ENCODE measurements around the gene ALG12.

ALG12 gene

DNA sequence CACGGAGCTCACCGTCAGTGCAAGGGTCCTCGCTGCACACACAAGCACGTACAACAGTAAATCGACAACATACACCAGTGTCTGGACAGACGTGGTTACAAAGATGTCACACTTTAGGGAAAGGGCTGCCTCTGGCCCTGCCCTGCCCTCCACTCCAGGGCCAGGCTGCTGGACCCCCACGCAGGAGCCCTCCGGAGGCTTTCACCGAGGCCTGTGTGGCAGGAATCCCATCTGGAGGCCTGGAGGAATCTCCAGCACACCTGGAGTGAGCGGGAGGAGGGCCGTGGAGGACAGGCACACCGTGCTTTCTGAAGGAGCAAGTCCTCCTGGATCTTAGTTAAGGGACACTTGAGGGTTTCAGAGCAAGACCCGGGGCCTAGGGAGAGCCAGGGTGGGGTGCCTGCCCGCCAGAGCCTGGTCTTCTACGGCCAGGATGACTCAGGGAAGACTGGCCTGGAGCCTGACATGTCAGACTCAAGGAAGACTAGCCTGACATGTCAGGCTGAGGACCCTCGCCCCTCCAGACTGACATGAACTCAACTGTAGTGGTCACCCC is 40.2 kb upstream of the ALG12 start:
- no peak for DNase-seq (ENCODE audit: low read depth, low spot score)

DNA sequence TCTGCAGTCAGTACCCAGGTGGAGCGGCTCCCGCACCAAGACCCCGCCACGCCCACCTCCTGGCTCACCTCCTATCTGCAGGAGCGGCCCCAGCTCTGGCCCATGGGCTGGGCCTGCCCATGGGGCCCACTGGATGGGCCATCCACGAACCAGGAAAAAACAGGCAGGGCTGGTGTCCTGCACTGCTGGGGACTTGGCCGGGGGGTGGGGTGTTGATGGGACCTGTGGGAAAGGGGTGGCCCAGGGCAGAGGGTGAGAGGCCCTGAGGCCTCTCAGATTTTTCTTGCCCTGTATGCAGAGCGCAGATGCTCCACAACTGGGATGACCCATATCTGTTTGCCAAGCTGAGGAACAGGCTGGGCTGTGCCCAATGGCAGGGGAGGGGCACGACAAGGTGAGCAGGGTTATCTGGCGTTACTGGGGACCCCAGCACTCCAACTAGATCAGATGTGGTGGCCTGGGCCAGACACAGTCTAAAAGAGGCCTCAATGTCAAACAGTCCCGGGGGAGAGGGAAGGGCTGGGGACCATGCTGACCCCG is 39.7 kb upstream of the ALG12 start:
- no peak for DNase-seq (ENCODE audit: low read depth, low spot score)

DNA sequence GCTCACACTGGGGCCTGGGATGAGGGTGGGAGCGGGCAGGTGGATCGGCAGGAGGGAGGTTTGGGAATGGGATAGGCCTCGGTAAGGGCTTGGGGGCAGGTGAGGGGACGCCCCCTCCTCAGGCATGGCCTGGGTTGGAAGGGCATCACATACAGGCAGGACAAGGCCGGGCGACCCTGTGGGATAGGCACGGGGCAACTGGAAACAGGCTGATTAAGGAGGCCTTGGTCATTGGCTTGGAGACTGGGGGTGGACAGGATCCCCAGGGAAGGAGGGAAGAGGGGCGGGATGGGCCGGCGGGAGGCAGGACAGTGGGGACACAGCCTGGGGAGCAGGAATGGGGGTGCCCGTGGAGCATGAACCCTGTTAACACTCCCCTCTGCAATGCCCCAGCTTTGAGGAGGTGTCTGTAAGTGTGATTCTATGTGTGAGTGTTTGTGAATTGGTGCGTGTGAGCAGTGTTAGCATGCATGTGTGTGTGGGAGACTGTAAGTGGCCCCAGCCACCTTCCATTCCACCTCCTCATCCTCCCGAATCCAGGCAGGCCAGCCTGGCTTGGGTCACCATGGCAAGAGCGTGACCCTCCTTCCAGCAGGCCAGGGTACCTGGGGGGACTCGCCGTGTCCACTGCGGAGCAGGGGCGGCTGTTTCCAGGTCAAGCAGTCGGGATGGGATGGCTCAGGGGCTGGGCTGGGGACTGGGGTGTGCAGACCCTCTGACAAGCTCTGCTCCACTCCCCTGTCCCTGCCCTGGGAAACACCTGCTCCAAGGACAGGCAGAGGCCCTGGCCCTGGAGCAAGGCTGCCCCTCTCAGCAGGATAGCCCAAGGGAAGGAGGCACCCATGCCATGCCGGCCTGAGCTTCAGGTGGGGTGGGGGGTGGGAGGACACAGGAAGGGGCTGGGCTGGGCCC is 38.9 kb upstream of the ALG12 start:
- no peak for DNase-seq (ENCODE audit: low read depth, low spot score)

DNA sequence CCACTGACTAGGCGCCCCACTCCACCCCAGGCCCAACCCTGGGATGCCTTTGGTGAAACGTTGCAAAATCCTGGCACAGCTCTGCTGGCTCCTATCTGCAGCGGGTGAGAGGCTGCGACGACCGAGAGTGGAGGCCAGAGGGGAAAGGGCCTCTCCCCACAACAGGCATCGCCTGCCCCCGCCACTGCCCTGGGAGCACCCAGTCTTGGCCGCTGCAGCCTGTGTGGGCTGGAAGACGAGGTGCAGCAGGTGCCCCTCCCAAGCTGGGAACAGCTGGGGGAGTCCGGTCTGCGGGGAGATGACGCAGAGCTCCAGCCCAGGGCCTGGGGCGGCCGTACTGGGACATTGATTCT is 38.2 kb upstream of the ALG12 start:
- DNase-seq (ENCODE audit: low read depth, low spot score) = no peak

DNA sequence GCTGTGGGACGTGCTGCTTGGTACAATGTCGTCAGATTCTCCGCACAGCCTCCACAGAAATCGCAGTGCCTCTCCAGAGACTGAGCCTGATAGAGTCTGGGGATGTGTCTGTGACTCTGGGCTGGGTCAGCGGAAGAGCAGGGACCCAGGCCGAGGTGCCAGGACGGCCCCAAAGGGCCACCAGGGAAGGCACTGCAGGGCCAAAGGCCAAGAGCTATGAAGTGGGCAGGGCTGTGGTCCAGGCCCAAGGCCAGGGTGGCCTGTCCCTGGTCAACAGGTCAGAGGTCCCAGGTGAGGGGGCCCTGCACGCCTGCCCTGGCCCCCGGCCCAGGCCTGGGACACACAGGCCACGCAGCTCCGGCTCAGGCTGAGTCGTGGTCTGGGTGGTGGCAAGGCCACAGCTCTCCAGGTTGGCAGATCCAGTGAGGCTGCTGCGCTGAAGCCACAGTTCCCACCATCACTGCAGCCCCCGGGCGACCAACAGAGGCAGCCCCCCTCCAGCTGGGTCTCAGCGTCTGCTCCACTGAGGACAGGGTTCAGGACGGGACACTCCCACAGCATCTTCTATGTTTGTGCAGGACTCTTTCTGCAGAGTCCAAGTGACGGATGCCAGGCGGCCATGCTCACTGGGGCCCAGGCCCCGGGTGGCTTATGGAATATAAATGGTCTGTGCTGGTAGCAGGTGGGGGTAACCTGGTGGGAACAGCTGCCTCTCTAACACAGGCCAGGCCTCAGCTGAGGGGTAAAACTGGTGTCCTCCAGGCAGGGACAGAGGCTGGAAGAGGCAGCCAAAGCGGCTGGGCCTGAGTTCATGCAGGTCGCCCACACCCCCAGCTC is 37.6 kb upstream of the ALG12 start:
- DNase-seq (ENCODE audit: low read depth, low spot score) = no peak

DNA sequence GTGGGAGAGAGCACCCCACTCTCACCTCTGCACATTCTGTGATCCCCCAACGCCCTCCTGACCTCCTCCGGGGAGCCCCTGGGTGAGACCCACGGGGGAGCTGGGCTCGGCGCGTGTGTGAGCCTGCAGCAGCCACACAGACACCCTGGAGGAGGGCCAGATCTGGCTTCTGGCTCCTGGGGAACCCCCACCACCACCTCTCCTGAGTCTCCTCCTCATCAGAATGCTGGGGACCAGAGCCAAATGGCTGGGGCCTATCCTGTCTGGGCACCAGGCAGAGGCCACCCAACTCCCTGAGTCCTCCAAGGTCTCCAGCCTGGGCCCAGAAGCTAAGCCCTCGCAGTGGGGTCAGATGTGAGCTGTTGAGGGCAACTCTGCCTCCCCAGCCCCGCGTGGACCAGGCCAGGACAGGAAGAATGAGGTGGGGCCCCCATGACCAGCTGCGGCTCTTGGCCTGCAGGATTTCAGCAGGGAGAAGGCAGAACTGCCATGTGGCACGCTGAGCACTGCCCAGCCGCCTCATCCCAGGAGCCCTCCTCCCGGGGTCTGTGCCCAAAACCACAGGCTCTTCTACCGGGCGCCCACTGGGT is 36.8 kb upstream of the ALG12 start:
- DNase-seq (ENCODE audit: low read depth, low spot score) = no peak

DNA sequence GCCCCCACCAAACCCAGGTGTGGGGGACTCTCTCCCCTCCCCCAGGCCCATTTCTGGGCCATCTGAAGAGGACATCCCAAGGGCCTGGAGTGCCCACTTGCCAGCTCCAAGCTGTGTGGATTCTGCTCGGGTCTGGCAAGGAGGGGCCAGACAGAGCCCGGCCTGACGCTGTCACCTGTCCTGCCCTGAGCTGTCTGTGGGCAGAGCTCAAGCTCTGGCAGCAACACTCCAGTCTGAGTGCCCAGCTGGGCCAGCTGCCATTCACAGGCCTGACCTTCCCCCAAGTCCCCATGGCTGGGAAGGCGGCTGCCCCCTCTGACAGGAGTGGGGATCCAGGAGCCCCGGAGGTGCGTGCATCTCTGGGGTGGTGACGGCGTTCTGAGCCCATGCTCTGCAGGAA is 36.1 kb upstream of the ALG12 start:
- DNase-seq (ENCODE audit: low read depth, low spot score) = no peak

DNA sequence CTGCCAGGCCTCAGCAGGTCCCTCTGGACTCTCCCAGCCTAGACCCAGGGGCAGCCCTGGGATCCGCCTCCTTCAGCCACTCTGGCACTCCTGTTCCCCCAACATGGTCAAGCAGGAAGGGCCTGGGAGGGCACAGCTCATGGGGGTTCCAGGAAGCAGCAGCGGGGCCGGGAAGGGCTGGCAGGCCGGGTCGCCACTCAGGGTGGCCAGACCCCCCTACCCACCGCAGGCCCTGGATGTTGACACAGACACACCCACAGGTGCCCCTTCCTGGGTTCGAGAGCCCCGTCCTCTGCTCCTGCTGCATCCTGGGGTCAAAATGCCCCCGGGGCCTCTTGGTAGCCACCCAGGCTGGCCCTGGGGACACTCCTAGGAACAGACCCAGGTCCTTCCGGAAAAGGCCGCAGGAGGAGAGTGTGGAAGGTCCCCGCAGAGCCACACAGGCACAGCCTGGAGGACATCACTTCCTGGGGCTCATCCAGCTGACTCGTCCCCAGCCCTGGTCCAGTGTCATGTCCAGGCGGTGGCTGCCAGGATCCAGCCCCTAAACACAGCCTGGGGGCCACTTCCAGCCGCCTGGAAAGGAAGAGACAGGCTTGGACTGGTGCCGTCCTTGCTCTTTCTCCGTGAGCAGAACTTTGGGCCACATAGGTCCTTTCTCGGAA is 35.6 kb upstream of the ALG12 start:
- DNase-seq (ENCODE audit: low read depth, low spot score) = no peak

DNA sequence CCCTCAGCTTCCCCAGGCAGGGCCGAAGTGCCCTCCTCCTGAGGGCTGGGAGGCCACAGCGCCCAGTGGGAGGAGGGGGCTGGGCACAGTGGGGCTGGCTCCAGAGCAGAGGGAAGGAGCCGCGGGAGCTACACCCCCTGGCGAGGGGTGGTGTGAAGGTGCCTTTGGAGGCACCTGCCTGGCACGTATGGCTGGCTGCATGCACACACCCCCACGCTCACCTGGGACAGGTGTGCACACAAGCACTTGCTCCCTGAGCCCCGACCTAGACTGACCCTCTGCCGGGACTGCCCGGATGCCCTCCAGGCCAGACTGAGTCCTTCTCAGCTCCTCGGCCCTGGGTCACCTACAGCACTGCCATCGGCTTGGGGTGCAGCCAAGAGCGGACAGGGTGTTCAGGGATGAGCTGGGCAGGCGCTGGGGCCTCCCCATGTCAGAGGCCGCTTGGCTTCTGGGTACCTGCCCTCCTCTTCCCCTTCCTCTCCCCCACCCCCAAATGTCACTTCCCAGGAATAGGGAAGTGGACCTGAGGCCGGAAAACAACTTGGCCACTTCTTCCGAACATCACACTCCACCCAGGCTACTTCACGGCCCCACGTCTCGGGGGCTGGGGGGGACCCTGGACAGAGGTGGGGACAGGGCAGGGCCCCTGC is 34.9 kb upstream of the ALG12 start:
- DNase-seq (ENCODE audit: low read depth, low spot score) = no peak

DNA sequence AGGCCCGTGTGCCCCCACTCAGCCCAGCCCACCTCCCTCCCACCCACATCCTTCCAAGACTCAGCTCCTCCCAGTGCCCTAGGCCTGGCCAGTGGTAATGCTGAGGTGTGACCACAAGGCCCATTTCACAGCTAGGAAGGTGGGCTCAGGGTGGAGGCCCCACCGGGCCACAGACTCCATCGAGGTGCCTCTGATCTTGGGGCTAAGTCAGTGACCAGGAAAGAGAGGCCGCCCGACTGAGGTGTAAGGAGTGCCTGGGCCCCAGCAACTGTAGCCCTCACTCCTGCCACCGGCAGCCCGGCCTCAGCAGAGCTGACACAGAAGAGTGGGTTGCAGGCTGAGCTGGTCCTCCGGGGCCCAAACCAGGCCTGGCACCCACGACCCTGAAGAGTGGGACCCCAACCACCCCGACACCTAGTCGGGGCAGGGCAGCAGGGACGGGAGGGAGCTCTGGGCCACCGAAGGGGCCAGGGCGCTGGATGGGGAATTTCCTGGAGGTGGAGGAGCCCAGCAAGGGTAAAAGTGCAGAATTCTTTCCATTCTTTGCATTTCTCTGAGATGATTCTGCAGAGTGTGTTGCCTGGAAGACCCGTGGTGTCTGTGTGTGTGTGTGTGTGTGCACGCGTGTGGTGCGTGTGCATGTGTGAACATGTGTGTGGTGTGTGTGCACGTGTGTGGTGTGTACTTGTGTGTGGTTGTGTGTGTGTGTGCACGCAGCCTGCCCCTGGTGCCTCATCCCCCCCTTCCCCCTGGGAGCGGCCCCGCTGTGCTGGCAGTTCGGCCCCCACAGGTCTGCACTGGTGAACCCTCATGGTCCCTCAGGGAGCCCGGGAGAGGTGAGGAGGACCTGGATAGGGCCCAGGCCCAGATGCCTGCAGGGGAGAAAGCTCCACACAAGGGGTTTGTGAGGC is 34.0 kb upstream of the ALG12 start:
- no peak for DNase-seq (ENCODE audit: low read depth, low spot score)

DNA sequence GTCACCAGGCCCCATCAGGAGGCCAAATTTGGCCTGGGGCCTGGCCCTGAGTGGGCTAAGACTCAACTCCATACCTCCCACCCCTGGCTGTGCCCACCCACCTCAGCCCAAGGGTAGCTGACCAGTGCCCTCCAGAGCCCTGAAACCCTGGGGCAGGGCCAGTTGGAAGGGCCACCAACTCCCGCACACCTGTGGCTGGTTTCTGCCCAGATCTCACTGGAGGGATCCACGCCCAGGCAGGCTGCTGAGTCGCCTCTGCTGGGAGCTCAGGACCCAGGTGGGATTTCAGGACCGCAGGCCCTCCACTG is 33.4 kb upstream of the ALG12 start:
- DNase-seq (ENCODE audit: low read depth, low spot score) = no peak

DNA sequence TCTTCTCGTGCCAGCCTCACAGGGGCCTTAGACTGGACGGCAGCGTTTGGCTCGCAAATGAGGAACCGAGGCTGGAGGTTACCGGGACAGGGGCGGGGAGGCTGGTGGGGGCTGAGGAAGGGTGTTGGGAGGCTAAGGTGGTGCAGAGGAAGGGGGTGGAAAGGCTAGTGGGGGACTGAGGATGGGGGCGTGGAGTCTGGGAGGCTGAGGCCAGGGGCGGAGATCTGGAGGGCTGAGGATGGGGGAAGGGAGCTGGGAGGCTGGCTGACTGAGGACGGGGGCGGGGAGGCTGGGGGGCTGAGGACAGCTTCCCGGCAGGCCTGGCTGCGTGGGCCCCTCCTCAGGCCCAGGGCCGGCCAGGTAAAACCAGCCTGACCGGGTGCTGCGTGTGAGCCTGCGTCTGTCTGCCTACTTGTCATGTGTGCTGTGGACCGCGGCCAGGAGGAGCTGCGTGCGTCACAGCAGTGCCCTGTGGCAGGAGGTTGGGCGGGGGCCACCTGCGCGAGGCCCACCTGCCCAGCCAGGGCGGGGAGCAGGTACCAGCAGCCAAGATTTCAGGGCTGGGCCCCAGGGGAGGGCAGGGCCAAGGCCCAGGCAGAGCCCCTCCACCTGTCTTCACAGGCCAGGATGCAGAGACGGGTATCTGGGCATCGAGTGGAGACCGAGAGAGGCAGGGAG is 32.9 kb upstream of the ALG12 start:
- DNase-seq (ENCODE audit: low read depth, low spot score) = no peak

DNA sequence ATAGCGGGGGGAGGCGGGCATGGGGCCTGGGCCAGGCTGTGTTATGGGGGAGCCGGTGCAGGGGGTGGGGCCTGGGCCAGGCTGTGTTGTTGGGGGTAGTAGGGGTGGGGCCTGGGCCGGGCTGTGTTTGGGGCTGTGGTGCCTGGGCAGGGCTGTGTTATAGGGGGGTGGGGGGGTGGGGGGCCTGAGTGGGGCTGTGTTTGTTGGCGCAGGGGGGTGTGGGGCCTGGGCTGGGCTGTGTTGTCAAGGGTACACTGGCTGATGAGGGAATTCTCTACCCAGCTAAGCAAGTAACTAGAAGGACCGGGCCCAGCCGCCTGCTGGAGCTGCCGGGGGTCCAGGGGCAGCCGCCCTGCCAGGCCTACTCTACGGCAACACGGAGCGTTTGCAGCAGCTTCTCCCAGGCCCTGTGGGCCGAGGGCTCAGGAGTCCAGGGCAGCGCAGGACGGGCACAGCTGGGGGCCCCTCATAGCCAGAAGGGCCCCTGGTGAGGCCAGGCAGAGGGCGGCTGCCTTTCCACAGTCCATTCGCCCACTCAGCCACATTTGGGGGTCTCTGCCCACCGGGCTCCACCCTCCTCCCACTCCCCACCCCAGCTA is 32.3 kb upstream of the ALG12 start:
- no peak for DNase-seq (ENCODE audit: low read depth, low spot score)

DNA sequence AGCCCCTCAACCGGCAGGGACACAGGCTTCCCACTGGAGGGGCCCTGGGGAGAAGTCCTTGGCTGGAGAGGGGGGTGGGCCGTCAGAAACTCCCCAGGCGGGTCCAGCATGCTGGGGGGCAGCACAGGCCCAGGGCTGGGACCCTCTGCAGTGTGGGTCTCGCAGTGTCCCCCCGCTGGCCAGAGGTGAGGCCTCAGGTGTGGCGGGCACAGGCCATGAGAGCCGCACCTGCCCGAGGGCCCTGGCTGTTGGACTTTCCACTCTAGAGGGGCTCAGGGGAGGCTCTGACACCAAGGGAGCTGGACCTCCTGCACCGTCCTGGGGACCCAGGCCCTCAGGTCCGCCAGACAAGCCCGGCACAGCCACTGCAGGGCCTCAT is 31.7 kb upstream of the ALG12 start:
- DNase-seq (ENCODE audit: low read depth, low spot score) = no peak

DNA sequence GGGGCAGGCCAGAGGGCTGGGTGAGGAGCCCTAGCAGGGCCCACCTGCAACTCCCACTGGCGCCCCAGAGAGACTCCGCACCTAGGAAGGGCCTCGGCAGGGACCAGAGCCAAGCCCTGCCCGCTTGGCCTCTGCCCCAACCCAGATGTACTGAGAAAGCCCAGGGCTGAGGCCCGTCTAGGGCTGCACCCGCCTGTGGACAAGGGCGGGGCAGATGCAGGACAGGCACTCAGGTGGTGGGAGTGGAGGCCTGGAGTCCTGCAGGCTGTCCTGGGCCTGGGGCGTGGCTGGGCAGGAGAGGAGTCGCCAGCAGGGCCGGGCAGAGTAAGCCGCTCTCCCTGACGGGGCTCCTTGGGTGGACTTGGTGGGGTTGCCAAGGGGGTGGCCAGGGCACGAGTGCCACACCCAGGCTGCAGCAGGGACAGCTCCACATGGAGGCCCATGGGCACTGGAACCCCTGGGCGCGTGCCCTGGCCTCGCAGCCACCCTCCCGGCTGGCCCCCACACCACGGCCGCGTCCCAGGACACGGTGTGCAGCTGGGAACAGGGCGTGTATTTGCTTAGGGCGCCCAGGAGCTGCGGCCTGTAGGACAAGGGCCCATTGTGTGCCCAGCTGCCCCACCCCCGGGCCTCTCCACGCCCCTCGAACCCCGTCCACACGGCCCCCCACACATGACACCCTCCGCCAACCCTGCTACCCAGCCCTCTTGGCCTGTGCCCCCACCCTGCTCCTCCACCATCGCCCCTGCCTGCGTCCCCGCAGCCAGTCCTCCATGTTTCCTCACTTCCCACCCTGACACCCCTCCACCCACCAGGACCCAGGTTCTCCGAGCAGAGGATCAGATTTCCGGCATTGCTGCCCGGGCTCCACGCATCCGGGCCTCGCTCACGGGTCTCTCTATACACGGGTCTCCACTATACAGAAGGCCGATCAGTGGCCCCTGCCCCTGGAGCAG is 31.0 kb upstream of the ALG12 start:
- no peak for DNase-seq (ENCODE audit: low read depth, low spot score)

DNA sequence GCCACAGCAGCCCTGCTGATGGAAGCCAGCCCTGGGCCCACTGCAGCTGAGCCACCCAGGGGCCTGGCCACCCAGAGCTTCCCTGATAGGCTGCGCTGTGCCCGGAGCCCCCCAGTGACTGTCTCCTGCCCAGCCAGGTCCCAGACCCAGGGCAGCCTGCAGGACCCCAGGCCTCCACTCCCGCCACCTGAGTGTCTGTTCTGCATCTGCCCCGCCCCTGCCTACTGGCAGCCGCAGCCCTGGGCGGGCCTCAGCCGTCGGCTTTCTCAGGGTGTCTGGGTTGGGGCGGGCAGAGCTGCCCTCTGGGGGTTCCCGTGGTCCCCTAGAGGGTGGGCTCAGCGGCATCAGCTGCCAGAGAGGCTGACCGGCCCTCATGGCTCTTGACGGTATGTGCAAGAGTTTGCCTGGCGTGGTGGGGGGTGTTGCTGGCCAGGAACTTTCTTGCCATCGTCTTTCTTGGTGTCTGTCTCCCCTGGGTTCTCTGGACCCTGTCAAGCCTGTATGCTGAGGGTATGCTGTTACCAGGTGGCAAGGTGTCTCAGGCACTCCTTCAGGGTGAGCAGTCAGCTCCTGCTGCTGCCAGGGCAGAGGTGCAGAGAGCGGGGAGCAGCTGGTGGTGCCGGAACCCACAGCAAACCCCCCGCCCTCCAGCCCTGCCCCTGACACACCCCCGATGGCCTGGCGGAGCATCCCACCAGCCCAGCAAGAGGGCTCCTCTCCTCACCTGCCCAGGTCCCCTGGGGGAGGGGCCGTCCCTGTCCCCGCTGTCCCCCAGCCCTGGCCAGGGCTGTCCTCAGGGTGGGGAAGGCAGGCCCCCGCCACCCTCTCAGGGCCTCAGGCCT is 30.1 kb upstream of the ALG12 start:
- DNase-seq (ENCODE audit: low read depth, low spot score) = no peak

DNA sequence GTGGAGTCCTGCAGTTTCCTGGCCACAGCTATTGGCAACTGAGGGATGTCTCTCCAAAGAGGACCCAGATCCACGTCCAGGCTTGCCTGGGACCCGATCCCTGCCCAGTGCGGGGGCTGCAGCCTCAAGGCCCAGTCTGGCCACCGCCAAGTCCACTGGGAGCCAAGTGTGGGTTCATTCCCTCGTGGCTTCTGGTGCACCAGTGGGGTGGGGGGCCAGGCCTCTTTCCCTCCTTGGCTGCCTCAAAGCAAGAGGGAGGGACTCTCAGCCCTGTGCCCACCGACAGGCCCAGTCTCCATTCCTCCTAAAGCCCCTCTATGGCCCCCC is 29.0 kb upstream of the ALG12 start:
- DNase-seq (ENCODE audit: low read depth, low spot score) = no peak

All from smooth muscle cell of the brain vasculature (primary cell).